Stomach (tissue), 9 donors: ENCODE data around the gene RAPGEF1. TPM values are rescaled to one million over a fixed set of nuclear protein-coding genes. Genes with fewer than 3 reads are reported as not detected.

ENCODE experiments used
- DNase-seq, 2 donors: peaks; one replicate each; pipeline versions ENCODE4 v3.0.0 to v3.0.0-alpha.2; 2013 to 2019
- H3K27ac ChIP-seq, 5 donors: fragments of 200-600 bp in 4 of 5; sonication (generic) in 4 of 5; one replicate each; pipeline ENCODE4 v1.5.1; 2013 to 2019; ENCODE audit warnings: mild to moderate bottlenecking in 1 of 5, moderate library complexity in 1 of 5
- H3K27me3 ChIP-seq, 3 donors: fragments of 200-600 bp; sonication (generic); one replicate each; pipeline ENCODE4 v1.5.1; 2017 to 2019; ENCODE audit warnings: mixed run types in 1 of 3
- H3K36me3 ChIP-seq, 4 donors: fragments of 200-600 bp; sonication (generic); 1 replicate in 3 of 4; 2 replicates in 1 of 4; pipeline ENCODE4 v1.5.1; 2016 to 2019
- H3K4me1 ChIP-seq, 4 donors: fragments of 200-600 bp; sonication (generic); one replicate each; pipeline ENCODE4 v1.5.1; 2016 to 2019
- H3K4me3 ChIP-seq, 4 donors: fragments of 200-600 bp; sonication (generic) in 3 of 4; one replicate each; pipeline ENCODE4 v1.5.1; 2016 to 2019; ENCODE audit warnings: mild to moderate bottlenecking in 1 of 4
- H3K9me3 ChIP-seq, 4 donors: fragments of 200-600 bp; sonication (generic); one replicate each; pipeline ENCODE4 v1.5.1; 2016 to 2019
- CTCF ChIP-seq, 7 experiments: fragments of 450-650 bp in 4 of 7; fragments of 200-600 bp in 3 of 7; sonication (generic) in 3 of 7; IDR thresholded peaks; one replicate each; pipeline ENCODE4 v1.5.1; 2016 to 2019; ENCODE audit warnings: antibody characterized with exemption in 7 of 7, control low read depth in 2 of 7, mild to moderate bottlenecking in 1 of 7
- EP300 ChIP-seq: sonication (generic); formaldehyde crosslinking; IDR thresholded peaks from one replicate; pipeline ENCODE4 v1.6.1; 2017; ENCODE audit warnings: antibody characterized with exemption
- POLR2A ChIP-seq, 4 donors: fragments of 450-650 bp; IDR thresholded peaks; one replicate each; pipeline ENCODE4 v1.6.1; 2016; ENCODE audit warnings: antibody characterized with exemption in 4 of 4, control low read depth in 2 of 4, mild to moderate bottlenecking in 1 of 4, moderate library complexity in 1 of 4
- POLR2AphosphoS5 ChIP-seq, 3 donors: sonication (generic); formaldehyde crosslinking; IDR thresholded peaks; one replicate each; pipeline ENCODE4 v1.6.1; 2016; ENCODE audit warnings: antibody characterized with exemption in 3 of 3
- WGBS, 5 donors: extraction: QIAGEN DNeasy Blood & Tissue Kit in 3 of 5; methylation state at CpG; one replicate each; pipeline versions ENCODE4 v1.1.5 to v1.1.7; 2013 to 2018; 5-methylcytosine and 5-hydroxymethylcytosine counted together
- intact Hi-C: fragments of 100-400 bp; cut with DNase I; formaldehyde crosslinking; loops from one replicate; pipeline ENCODE4 v1.15.1; 2023; ENCODE audit warnings: low total_unique reads
- polyA plus RNA-seq, 3 donors: library from polyadenylated mRNA; stranded (reverse); fragments of 200-250 nt; gene quantifications; one replicate each; pipeline ENCODE4 v1.2.3, GENCODE V29; 2013
- total RNA-seq, 5 donors: library from RNA; depleted of rRNA; stranded (reverse); fragments of >200 nt; gene quantifications; one replicate each; pipeline versions ENCODE4 v1.1.0 to v1.2.3, GENCODE V29; 2014 to 2016
- donor health status: healthy with polysubstance abuse.
- donor health status: Bipolar disorder and iron deficiency.
- donor health status: healthy.

RAPGEF1 gene
- total and polyA plus RNA-seq, 8 donors = 8.4 to 84.6 (median 45.1) TPM

GRCh38 chr9:131635285-131635684, 104.6 kb downstream of the RAPGEF1 start:
- peak overlapping the region; percentile 67 to 85 (median 83) for H3K27ac ChIP-seq
- peak in 1 of 7 experiments; percentile 11 for TF ChIP-seq CTCF (IDR thresholded peaks at IDR 0.05)
- TF ChIP-seq EP300 = no peak
- peak; percentile 77 to 95 (median 81) for TF ChIP-seq POLR2AphosphoS5 (IDR thresholded peaks at IDR 0.05)
- no peak for TF ChIP-seq POLR2A (IDR thresholded peaks at IDR 0.05)
- DNase-seq = peak; percentile 81 to 94
- no peaks in the 10 kb centered on the region for H3K27me3 ChIP-seq
- peaks cover 9 to 45% (median 27%) of the 10 kb centered on the region in 4 donors for H3K4me1 ChIP-seq
- peaks cover 6 to 54% (median 32%) of the 10 kb centered on the region in 4 donors for H3K36me3 ChIP-seq
- intact Hi-C loops = no loop called here
- 2 to 14% (median 9%) methylated on average over 6 of the region's 6 CpGs for WGBS, 5 donors
- no peaks in the 10 kb centered on the region for H3K9me3 ChIP-seq
- H3K4me3 ChIP-seq = no peak overlapping the region

- H3K4me3 ChIP-seq = no peak overlapping the region
- WGBS, 5 donors = 51 to 76% (median 59%) methylated on average over 9 of the region's 9 CpGs
- H3K27ac ChIP-seq = no peak overlapping the region
- peaks cover 13 to 56% (median 25%) of the 10 kb centered on the region in 4 donors for H3K4me1 ChIP-seq
- peaks cover 18 to 56% (median 35%) of the 10 kb centered on the region in 4 donors for H3K36me3 ChIP-seq
- no peak for TF ChIP-seq POLR2AphosphoS5 (IDR thresholded peaks at IDR 0.05)
- no peak for TF ChIP-seq POLR2A (IDR thresholded peaks at IDR 0.05)
- TF ChIP-seq CTCF (IDR thresholded peaks at IDR 0.05) = no peak
- TF ChIP-seq EP300 = no peak
- H3K27me3 ChIP-seq = no peaks in the 10 kb centered on the region
- no peaks in the 10 kb centered on the region for H3K9me3 ChIP-seq
- intact Hi-C loops = no loop called here
- DNase-seq = peak in 1 of 2 donors; percentile 55
Observed at GRCh38 chr9:131633491-131634031, 106.3 kb downstream of the RAPGEF1 start.

GRCh38 chr9:131631306-131631705, 108.6 kb downstream of the RAPGEF1 start:
- DNase-seq = no peak
- H3K27ac ChIP-seq = peak overlapping the region in 1 of 5 donors; percentile 82

GRCh38 chr9:131630205-131630831, 109.6 kb downstream of the RAPGEF1 start:
- H3K27ac ChIP-seq = peak overlapping the region in 3 of 5 donors; percentile 36 to 83 (median 82)
- TF ChIP-seq EP300 = no peak
- TF ChIP-seq POLR2AphosphoS5 (IDR thresholded peaks at IDR 0.05) = no peak
- TF ChIP-seq POLR2A (IDR thresholded peaks at IDR 0.05) = no peak
- no peak for TF ChIP-seq CTCF (IDR thresholded peaks at IDR 0.05)
- no peaks in the 10 kb centered on the region for H3K9me3 ChIP-seq
- peak in 1 of 2 donors; percentile 41 for DNase-seq
- H3K4me1 ChIP-seq = peaks cover 8 to 60% (median 20%) of the 10 kb centered on the region in 4 donors
- 77 to 91% (median 89%) methylated on average over 13 to 15 of the region's 15 CpGs for WGBS, 5 donors
- peaks cover 28 to 57% (median 41%) of the 10 kb centered on the region in 4 donors for H3K36me3 ChIP-seq
- H3K27me3 ChIP-seq = no peaks in the 10 kb centered on the region
- no peak overlapping the region for H3K4me3 ChIP-seq
- intact Hi-C loops = no loop called here

More at GRCh38 chr9:131631306-131631705, 108.6 kb downstream of the RAPGEF1 start:
- TF ChIP-seq POLR2AphosphoS5 (IDR thresholded peaks at IDR 0.05) = no peak
- no peak for TF ChIP-seq CTCF (IDR thresholded peaks at IDR 0.05)
- no peak for TF ChIP-seq EP300
- TF ChIP-seq POLR2A (IDR thresholded peaks at IDR 0.05) = no peak
- intact Hi-C loops = no loop called here
- Histone ChIP-seq H3K4me3 (no peak overlapping the region), H3K9me3 (no peaks in the 10 kb centered on the region), H3K4me1 (peaks cover 13 to 69% (median 25%) of the 10 kb centered on the region in 4 donors), H3K36me3 (peaks cover 18 to 51% (median 34%) of the 10 kb centered on the region in 4 donors), H3K27me3 (no peaks in the 10 kb centered on the region)
- 76 to 84% (median 82%) methylated on average over 13 of the region's 13 CpGs for WGBS, 5 donors
